GM21737 (cell line): ENCODE measurements around the gene EPB41L4A.
A peak's percentile ranks its signal among the peaks of the same experiment; 100 is the strongest.
"Not testable (repeated sequence)": the region's sequence is repeated elsewhere in the genome, so short reads cannot be mapped to it uniquely, and the experiment has no call there.

Experiments used
- ATAC-seq: cut with Tn5 transposase; IDR thresholded peaks from one replicate; pipeline ENCODE4 v1.9.1; 2021; ENCODE audit warnings: mild to moderate bottlenecking, moderate library complexity; ENCODE audit not compliant: unreplicated experiment

EPB41L4A gene

GRCh38 chr5:112419164-112419985, at the start of gene EPB41L4A:
Gene EPB41L4A, minus strand, starts transcription at chr5:112419277. Its CDS starts 238 bp downstream, at chr5:112419039.
- ATAC-seq, result peak; percentile 30

GRCh38 chr5:112467485-112467884, 48.4 kb upstream of the EPB41L4A start:
- no peak for ATAC-seq

- not testable (repeated sequence) for ATAC-seq
Observed at GRCh38 chr5:112466261-112466660, 47.2 kb upstream of the EPB41L4A start.

GRCh38 chr5:112447187-112447760, 28.2 kb upstream of the EPB41L4A start:
- not testable (repeated sequence) for ATAC-seq

- no peak for ATAC-seq
Observed at GRCh38 chr5:112445626-112446350, 26.7 kb upstream of the EPB41L4A start.

- ATAC-seq, result not testable (repeated sequence)
Observed at GRCh38 chr5:112443932-112444331, 24.9 kb upstream of the EPB41L4A start.

GRCh38 chr5:112440031-112440430, 21.0 kb upstream of the EPB41L4A start:
- ATAC-seq, result no peak

- ATAC-seq, result no peak
Observed at GRCh38 chr5:112436144-112436543, 17.1 kb upstream of the EPB41L4A start.

GRCh38 chr5:112434641-112435040, 15.6 kb upstream of the EPB41L4A start:
- ATAC-seq, result no peak

- ATAC-seq, result not testable (repeated sequence)
Observed at GRCh38 chr5:112426202-112426601, 7.1 kb upstream of the EPB41L4A start.

- peak; percentile 80 for ATAC-seq
Observed at GRCh38 chr5:112419986-112420864, 1.1 kb upstream of the EPB41L4A start.

GRCh38 chr5:112418659-112419163, 366 bp downstream of the EPB41L4A start:
- no peak for ATAC-seq

- ATAC-seq, result no peak
Observed at GRCh38 chr5:112417931-112418658, 982 bp downstream of the EPB41L4A start.

GRCh38 chr5:112415552-112415951, 3.5 kb downstream of the EPB41L4A start:
- no peak for ATAC-seq

GRCh38 chr5:112413611-112414010, 5.5 kb downstream of the EPB41L4A start:
- ATAC-seq, result no peak

GRCh38 chr5:112412346-112412745, 6.7 kb downstream of the EPB41L4A start:
- no peak for ATAC-seq

GRCh38 chr5:112411903-112412302, 7.2 kb downstream of the EPB41L4A start:
- ATAC-seq, result no peak

- no peak for ATAC-seq
Observed at GRCh38 chr5:112407666-112408065, 11.4 kb downstream of the EPB41L4A start.

GRCh38 chr5:112407240-112407639, 11.8 kb downstream of the EPB41L4A start:
- ATAC-seq, result no peak

GRCh38 chr5:112403069-112403468, 16.0 kb downstream of the EPB41L4A start:
- ATAC-seq, result no peak
